H1 (cell line): Measurements from ENCODE around the gene OPA3. TPM values are rescaled to one million over a fixed set of nuclear protein-coding genes. Genes with fewer than 3 reads are reported as not detected.

Experiments used
- ATF2 ChIP-seq: IDR thresholded peaks from 2 replicates; pipeline ENCODE4 v1.6.1; 2012; ENCODE audit warnings: low read length, inconsistent platforms
- BRCA1 ChIP-seq: IDR thresholded peaks from 2 replicates; pipeline ENCODE4 v1.6.1; 2012; ENCODE audit warnings: low read depth, low read length, improper control_type of control experiment
- CHD1 ChIP-seq: IDR thresholded peaks from 2 replicates; pipeline ENCODE4 v1.6.1; 2012; ENCODE audit warnings: low read depth, low read length, improper control_type of control experiment
- CHD2 ChIP-seq: IDR thresholded peaks from 2 replicates; pipeline ENCODE4 v1.6.1; 2012; ENCODE audit warnings: low read length, improper control_type of control experiment
- CTCF ChIP-seq, 3 experiments: IDR thresholded peaks; 1 replicate in 2 of 3; 2 replicates in 1 of 3; pipeline versions ENCODE4 v1.5.1 to v1.6.1; 2011; ENCODE audit warnings: low read length in 3 of 3, mild to moderate bottlenecking in 3 of 3, inconsistent platforms in 2 of 3, low read depth in 1 of 3, moderate library complexity in 1 of 3; ENCODE audit not compliant: insufficient read depth in 1 of 3; ENCODE audit errors: control extremely low read depth in 1 of 3
- E2F6 ChIP-seq: IDR thresholded peaks from 2 replicates; pipeline ENCODE4 v1.6.1; 2012; ENCODE audit warnings: inconsistent platforms
- EGR1 ChIP-seq: IDR thresholded peaks from 2 replicates; pipeline ENCODE4 v1.6.1; 2011; ENCODE audit warnings: low read depth, low read length, borderline replicate concordance
- FOSL1 ChIP-seq: IDR thresholded peaks from 2 replicates; pipeline ENCODE4 v1.6.1; 2011; ENCODE audit warnings: mild to moderate bottlenecking, low read depth, low read length, moderate library complexity; ENCODE audit not compliant: insufficient read depth
- MAX ChIP-seq: IDR thresholded peaks from 2 replicates; pipeline ENCODE4 v1.6.1; 2012; ENCODE audit warnings: inconsistent platforms
- NANOG ChIP-seq: IDR thresholded peaks from 2 replicates; pipeline ENCODE4 v1.6.1; 2011; ENCODE audit warnings: low read length, low read depth, mild to moderate bottlenecking, inconsistent platforms; ENCODE audit not compliant: insufficient read depth, poor library complexity, severe bottlenecking
- PHF8 ChIP-seq: fragments of 200-600 bp; sonication (generic); conservative IDR thresholded peaks from 2 replicates; pipeline ENCODE4 v1.7.1; 2012; ENCODE audit warnings: low read depth, mild to moderate bottlenecking, inconsistent platforms, low read length, moderate library complexity
- RBBP5 ChIP-seq: IDR thresholded peaks from 2 replicates; pipeline ENCODE4 v1.7.1; 2012; ENCODE audit warnings: low read depth, mild to moderate bottlenecking, inconsistent platforms, low read length, moderate library complexity, borderline replicate concordance
- RNF2 ChIP-seq: fragments of 200-900, 300-1000 bp; sonication (generic); IDR thresholded peaks from 2 replicates; pipeline ENCODE4 v1.7.1; 2016; ENCODE audit warnings: borderline replicate concordance, low read depth, mild to moderate bottlenecking, antibody characterized with exemption, low read length; ENCODE audit not compliant: poor library complexity, severe bottlenecking; ENCODE audit errors: missing control alignments
- SIN3A ChIP-seq, 2 experiments: IDR thresholded peaks in 1 of 2; conservative IDR thresholded peaks in 1 of 2; 2 replicates each; pipeline ENCODE4 v1.6.1; 2011 to 2012; ENCODE audit warnings: low read length in 2 of 2, improper control_type of control experiment in 1 of 2, low read depth in 1 of 2, mild to moderate bottlenecking in 1 of 2
- SRF ChIP-seq: IDR thresholded peaks from 2 replicates; pipeline ENCODE4 v1.6.1; 2011; ENCODE audit warnings: mild to moderate bottlenecking, low read depth, low read length, moderate library complexity
- SUZ12 ChIP-seq: fragments of 200-600 bp; sonication (generic); IDR thresholded peaks from 2 replicates; pipeline ENCODE4 v1.6.1; 2012; ENCODE audit warnings: mild to moderate bottlenecking, inconsistent platforms, low read length, moderate library complexity, mixed read lengths
- TBP ChIP-seq: IDR thresholded peaks from 2 replicates; pipeline ENCODE4 v1.6.1; 2011; ENCODE audit warnings: low read depth, low read length, improper control_type of control experiment
- polyA plus RNA-seq, 7 experiments: library from polyadenylated mRNA; depleted of rRNA in 3 of 7; stranded (reverse) in 5 of 7; unstranded in 2 of 7; fragments of >200 nt in 5 of 7; fragments of 200-250 nt in 2 of 7; gene quantifications; 1 replicate in 5 of 7; 2 replicates in 1 of 7; 4 replicates in 1 of 7; pipeline versions ENCODE4 v1.2.1 to v1.2.3, GENCODE V29; 2011 to 2013; ENCODE audit warnings: missing spikeins in 2 of 7, mixed read lengths in 2 of 7
- total RNA-seq: library from RNA; stranded (reverse); fragmentation: NEBNext Ultra II Directional; extraction: Animal tissue kit (Norgen Biotek cat#: 25700); gene quantifications from 2 replicates; pipeline ENCODE4 v1.2.1, GENCODE V29; 2021

The OPA3 gene
- total and polyA plus RNA-seq, 2 of the 8 experiments (the other 6 are each of a cell fraction or from before 2014, with no cell fraction given): 12.5 to 14.5 TPM

- TF ChIP-seq ATF2 (no peak), SIN3A (conservative IDR thresholded peaks at IDR 0.05 in 1 of 2, IDR thresholded peaks at IDR 0.05 in 1 of 2; ENCODE audit: low read depth in 1 of 2, low read length in 2 of 2) (peak in 1 of 2 experiments; percentile 86; a peak in 1 of 4 replicates), RBBP5 (no peak), RNF2 (no peak), E2F6 (no peak; the same call in 1 of the 2 replicates), FOSL1 (no peak), SRF (no peak), SUZ12 (no peak), PHF8 (no peak), CTCF (IDR thresholded peaks at IDR 0.05; ENCODE audit: control extremely low read depth in 1 of 3, insufficient read depth in 1 of 3, low read depth in 1 of 3, low read length in 3 of 3) (peak; percentile 86 to 95 (median 92)), TBP (0 out of 2 replicates have a peak, but pooled peaks have one; percentile 28), MAX (no peak), CHD1 (no peak), CHD2 (no peak), NANOG (no peak), EGR1 (no peak), BRCA1 (no peak)
Observed at GRCh38 chr19:45485305-45486077, 99.1 kb downstream of the OPA3 start (continued).
